Right atrium auricular region (tissue), 2 donors: ENCODE measurements around the gene SLC6A9. TPM values are rescaled to one million over a fixed set of nuclear protein-coding genes. Genes with fewer than 3 reads are reported as not detected.

Source experiments
- DNase-seq: peaks from one replicate; pipeline ENCODE4 v3.0.0-alpha.2; 2019; ENCODE audit warnings: low spot score
- H3K27ac ChIP-seq, 2 donors: fragments of 200-600 bp; sonication (generic); 1 replicate in 1 of 2; 2 replicates in 1 of 2; pipeline ENCODE4 v1.5.1; 2016 to 2019
- H3K27me3 ChIP-seq, 2 donors: fragments of 200-600 bp; sonication (generic); one replicate each; pipeline versions ENCODE4 v1.5.1 to v1.6.0; 2017 to 2019
- H3K36me3 ChIP-seq: fragments of 200-600 bp; sonication (generic); one replicate; pipeline ENCODE4 v1.5.1; 2016
- H3K4me1 ChIP-seq, 2 donors: fragments of 200-600 bp; sonication (generic); one replicate each; pipeline versions ENCODE4 v1.5.1 to v1.6.0; 2017 to 2019
- H3K4me3 ChIP-seq, 2 donors: fragments of 200-600 bp; sonication (generic); 1 replicate in 1 of 2; 2 replicates in 1 of 2; pipeline ENCODE4 v1.5.1; 2017 to 2019; ENCODE audit warnings: mild to moderate bottlenecking in 1 of 2, moderate library complexity in 1 of 2
- H3K9me3 ChIP-seq, 2 donors: fragments of 200-600 bp; sonication (generic); one replicate each; pipeline ENCODE4 v1.5.1; 2019
- total RNA-seq, 2 donors: library from RNA; depleted of rRNA; stranded (reverse); fragments of >200 nt; gene quantifications; one replicate each; pipeline ENCODE4 v1.1.0, GENCODE V29; 2016
- TF ChIP-seq, protein P1 (sequence below), 2 donors: fragments of 200-600 bp; sonication (generic); IDR thresholded peaks; one replicate each; pipeline ENCODE4 v1.5.1; 2019; ENCODE audit warnings: antibody characterized with exemption in 2 of 2

The SLC6A9 gene
- total RNA-seq, 2 donors from 2014 or later: 1.0 to 1.6 TPM

DNA sequence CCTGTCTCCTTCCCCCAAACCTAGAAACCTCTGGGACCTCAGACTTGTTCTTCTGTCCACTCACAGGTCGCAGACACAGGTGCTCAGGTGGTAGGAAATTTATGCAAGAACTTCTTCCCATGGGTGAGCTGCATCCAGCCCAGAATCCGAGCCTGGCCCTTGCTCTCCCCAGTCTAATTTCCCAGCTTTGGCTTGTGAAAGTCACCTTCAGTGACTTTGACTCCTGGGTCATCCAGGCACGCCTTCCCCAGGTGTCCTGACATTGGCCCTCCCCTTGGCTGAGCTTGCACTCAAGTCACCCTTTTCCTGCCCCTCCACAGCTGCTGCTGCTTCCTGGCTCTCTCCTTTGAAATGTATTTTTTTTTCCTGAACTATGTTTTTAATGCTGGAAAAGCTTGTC, 77.9 kb downstream of the SLC6A9 start:
- no peak for DNase-seq

DNA sequence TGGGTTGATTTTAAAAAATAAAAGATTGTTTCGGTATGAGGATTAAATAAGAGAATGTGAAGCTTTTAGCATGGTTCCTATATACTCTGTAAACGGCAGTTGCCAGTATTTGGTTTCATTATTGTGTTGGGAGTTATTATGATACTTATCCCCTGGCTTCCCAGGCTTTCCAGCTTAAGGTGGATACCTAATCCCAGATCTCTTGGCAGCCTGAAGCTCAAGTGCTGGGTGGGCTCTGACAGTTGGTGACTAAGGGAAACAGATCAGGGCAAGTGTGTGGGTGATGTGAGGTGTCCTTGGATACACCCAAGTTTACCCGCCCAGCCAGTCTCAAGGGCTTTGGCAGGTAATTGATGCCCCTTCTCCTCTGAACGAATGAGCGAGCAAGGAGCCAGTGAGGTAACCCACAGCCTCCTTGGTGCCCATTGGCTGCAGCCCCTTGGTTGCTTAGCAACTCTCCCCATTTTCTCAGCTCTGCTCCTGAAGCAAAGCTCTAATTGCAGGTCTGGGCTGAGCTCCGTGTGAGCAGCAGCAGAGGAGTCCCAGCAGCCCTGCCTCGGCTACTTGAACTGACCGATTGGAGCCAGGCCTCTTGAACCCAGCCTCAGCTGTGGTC, 78.4 kb downstream of the SLC6A9 start:
- no peak overlapping the region for H3K27ac ChIP-seq
- peaks cover 0 to 13% of the 10 kb centered on the region in 2 donors for H3K4me1 ChIP-seq
- no peak overlapping the region for H3K4me3 ChIP-seq

More for the DNA sequence above, 77.9 kb downstream of the SLC6A9 start:
- peaks cover 0 to 8% of the 10 kb centered on the region in 2 donors for H3K4me1 ChIP-seq
- H3K27me3 ChIP-seq: no peaks in the 10 kb centered on the region
- TF ChIP-seq, protein P1, sequence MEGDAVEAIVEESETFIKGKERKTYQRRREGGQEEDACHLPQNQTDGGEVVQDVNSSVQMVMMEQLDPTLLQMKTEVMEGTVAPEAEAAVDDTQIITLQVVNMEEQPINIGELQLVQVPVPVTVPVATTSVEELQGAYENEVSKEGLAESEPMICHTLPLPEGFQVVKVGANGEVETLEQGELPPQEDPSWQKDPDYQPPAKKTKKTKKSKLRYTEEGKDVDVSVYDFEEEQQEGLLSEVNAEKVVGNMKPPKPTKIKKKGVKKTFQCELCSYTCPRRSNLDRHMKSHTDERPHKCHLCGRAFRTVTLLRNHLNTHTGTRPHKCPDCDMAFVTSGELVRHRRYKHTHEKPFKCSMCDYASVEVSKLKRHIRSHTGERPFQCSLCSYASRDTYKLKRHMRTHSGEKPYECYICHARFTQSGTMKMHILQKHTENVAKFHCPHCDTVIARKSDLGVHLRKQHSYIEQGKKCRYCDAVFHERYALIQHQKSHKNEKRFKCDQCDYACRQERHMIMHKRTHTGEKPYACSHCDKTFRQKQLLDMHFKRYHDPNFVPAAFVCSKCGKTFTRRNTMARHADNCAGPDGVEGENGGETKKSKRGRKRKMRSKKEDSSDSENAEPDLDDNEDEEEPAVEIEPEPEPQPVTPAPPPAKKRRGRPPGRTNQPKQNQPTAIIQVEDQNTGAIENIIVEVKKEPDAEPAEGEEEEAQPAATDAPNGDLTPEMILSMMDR (IDR thresholded peaks at IDR 0.05): no peak
- H3K36me3 ChIP-seq: peaks cover 27% of the 10 kb centered on the region
- no peak overlapping the region for H3K27ac ChIP-seq
- no peaks in the 10 kb centered on the region for H3K9me3 ChIP-seq
- no peak overlapping the region for H3K4me3 ChIP-seq

GRCh38 chr1:43951021-43951985, 80.0 kb downstream of the SLC6A9 start:
- no peak overlapping the region for H3K4me3 ChIP-seq
- no peak overlapping the region for H3K27ac ChIP-seq
- H3K36me3 ChIP-seq: peaks cover 6% of the 10 kb centered on the region
- no peak for DNase-seq
- no peaks in the 10 kb centered on the region for H3K27me3 ChIP-seq
- peaks cover 0 to 22% of the 10 kb centered on the region in 2 donors for H3K4me1 ChIP-seq
- TF ChIP-seq, protein P1 (IDR thresholded peaks at IDR 0.05): no peak
- no peaks in the 10 kb centered on the region for H3K9me3 ChIP-seq

More for the DNA sequence above, 78.4 kb downstream of the SLC6A9 start:
- Histone ChIP-seq H3K9me3 (no peaks in the 10 kb centered on the region), H3K27me3 (no peaks in the 10 kb centered on the region), H3K36me3 (peaks cover 21% of the 10 kb centered on the region)
- DNase-seq: no peak
- TF ChIP-seq, protein P1 (IDR thresholded peaks at IDR 0.05): no peak

GRCh38 chr1:43949678-43950077, 81.6 kb downstream of the SLC6A9 start:
- Histone ChIP-seq H3K9me3 (no peaks in the 10 kb centered on the region), H3K27ac (no peak overlapping the region), H3K4me3 (no peak overlapping the region), H3K27me3 (no peaks in the 10 kb centered on the region), H3K36me3 (peaks cover 6% of the 10 kb centered on the region), H3K4me1 (peaks cover 0 to 33% of the 10 kb centered on the region in 2 donors)
- TF ChIP-seq, protein P1 (IDR thresholded peaks at IDR 0.05): no peak
- no peak for DNase-seq

- H3K36me3 ChIP-seq: peaks cover 6% of the 10 kb centered on the region
- peak overlapping the region; percentile 93 to 96 for H3K27ac ChIP-seq
- H3K4me3 ChIP-seq: peak overlapping the region; percentile 63 to 79
- DNase-seq: no peak
- no peaks in the 10 kb centered on the region for H3K27me3 ChIP-seq
- no peaks in the 10 kb centered on the region for H3K9me3 ChIP-seq
- TF ChIP-seq, protein P1 (IDR thresholded peaks at IDR 0.05): no peak
- H3K4me1 ChIP-seq: peaks cover 0 to 33% of the 10 kb centered on the region in 2 donors
These were observed 83.3 kb downstream of the SLC6A9 start for GRCh38 chr1:43947874-43948437.
